GM19035 (cell line): ENCODE data around the gene ITPRIP.

ENCODE experiments used
- ATAC-seq: cut with Tn5 transposase; IDR thresholded peaks from one replicate; pipeline ENCODE4 v1.9.1; 2021; ENCODE audit not compliant: unreplicated experiment

Gene ITPRIP, protein sequence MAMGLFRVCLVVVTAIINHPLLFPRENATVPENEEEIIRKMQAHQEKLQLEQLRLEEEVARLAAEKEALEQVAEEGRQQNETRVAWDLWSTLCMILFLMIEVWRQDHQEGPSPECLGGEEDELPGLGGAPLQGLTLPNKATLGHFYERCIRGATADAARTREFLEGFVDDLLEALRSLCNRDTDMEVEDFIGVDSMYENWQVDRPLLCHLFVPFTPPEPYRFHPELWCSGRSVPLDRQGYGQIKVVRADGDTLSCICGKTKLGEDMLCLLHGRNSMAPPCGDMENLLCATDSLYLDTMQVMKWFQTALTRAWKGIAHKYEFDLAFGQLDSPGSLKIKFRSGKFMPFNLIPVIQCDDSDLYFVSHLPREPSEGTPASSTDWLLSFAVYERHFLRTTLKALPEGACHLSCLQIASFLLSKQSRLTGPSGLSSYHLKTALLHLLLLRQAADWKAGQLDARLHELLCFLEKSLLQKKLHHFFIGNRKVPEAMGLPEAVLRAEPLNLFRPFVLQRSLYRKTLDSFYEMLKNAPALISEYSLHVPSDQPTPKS

DNA sequence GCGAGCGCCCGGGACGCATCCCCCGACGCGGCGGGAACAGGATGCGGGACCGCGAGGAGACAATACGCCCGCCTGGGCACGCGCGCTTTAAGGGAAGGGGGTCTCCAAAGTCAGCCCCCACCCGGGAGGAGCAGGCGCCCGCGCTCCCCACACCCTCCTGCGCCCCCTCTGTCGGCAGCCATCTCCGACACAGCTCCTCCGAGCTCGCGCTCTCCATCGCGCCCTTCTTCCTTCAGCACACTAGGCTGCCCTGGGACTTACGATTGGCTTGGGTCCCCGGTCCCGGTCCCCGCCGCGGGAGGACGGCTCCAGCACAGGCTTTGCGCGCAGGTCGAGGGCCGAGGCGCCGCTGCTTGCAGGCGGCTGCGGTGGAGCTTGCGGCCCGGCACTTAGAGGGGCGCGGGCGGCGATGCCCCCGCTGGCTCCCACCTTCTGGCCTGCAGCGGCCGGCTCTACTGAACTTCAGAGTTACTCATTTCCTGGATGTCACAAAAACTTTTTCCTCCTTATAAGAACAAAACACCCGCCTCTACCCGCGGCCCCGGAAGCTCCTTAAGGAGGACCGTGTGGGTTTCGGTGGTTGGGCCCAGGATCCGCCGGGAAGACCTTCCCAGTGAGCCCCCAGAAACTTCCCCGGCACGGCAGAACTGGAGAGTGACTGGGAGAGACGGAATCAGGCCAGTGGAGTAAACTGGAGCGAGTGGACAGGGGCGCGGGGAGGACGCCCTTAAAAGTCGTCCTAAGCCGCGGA is at the start of gene ITPRIP:
Gene ITPRIP (minus strand): TSS at position 481 of the 751 bp plus-strand sequence. CDS start 22,414 bp downstream, outside the sequence.
- ATAC-seq = peak; percentile 70

DNA sequence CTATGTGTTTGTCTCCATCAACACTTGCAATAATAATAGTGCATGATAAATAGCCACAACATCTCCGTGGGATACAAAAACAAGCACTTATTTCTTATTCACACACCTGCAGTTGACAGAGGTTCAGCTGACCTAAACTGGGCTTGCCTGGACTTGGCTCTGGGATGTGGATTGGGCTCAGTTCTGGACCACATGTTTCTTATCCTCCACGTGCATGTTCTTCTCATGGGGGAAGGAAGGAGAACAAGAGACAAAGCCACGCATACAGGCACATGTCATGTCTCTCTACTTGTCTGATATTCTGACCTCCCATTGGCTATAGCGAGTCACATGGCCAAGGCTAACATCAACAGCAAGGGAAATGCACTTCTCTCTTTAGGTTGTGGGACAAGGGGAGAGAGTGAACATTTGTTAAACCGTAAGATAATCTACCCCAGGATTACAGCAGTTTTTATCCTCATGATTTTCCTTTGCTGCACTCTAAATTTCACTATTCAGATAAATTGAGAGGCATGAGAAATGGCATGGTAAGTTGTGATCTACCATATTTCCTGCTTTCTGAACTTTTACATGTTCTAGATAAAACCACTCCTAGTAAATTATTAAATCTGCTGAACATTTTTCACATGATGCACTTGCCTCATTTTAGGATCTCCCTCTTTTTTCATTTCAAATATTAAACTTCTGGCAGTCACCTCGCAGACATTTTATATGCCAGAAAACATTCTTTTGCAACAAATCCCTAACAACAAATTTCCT is 49.0 kb upstream of the ITPRIP start:
- ATAC-seq = peak; percentile 50

DNA sequence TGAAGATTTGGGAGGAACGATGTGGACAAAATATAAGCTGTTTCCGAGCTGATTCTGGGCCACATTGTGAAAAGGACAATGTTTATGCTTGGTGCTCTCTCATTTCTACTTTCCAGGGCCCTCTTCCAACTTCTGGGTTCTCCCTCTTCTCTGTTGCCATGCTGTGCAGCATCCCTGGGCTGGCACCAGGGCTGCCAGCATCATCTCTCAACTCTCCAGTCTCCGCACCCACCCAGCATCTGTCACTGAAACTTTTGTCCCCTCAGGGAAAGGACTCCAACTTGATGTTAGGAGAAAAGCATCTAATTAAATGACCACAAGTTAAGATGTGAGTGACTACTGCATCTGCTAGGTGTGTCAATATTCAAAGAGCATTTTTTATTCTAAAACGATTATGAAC is 42.1 kb upstream of the ITPRIP start:
- no peak for ATAC-seq

DNA sequence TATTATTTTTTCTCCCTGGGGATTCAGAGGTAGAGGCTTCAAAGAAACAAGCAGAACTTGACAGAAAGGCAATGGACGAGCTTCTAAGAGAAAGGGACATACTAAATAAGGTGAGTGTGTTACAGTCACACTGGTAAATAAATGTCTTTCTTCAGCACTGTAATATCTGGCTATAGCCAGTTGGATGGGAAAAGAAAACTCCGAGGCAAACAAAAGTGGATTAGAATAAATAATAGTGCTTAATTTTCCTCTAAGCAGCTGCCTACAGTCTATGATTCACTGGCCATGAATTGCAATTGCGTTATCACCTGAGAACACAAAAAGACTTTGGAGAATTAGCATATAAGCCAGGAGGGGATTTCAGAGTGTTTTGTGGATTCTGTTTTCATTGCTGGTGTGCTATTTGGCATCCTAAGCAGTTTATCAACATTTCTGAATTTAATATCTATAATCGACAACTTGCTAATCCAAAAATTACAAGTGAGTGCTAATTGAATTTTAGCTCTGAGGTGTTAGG is 38.6 kb upstream of the ITPRIP start:
- ATAC-seq = no peak

DNA sequence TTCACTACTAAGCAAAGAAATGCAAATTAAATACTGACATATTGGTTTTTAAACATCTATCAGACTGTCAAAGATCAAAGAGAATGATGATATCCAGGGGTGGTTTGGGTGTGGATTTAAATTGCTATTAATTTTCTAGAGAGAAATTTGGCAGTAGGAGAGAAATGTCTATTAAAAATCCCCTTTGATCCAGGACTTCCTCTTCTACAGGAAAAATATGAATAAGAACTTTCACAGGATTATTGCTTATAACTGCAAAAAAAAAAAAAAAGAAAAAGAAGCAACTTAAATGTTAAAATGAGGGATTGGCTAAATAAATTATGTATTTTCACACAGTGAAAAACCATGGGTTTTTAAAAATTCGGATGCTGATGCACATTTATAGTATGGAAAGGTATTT is 36.3 kb upstream of the ITPRIP start:
- ATAC-seq = no peak

DNA sequence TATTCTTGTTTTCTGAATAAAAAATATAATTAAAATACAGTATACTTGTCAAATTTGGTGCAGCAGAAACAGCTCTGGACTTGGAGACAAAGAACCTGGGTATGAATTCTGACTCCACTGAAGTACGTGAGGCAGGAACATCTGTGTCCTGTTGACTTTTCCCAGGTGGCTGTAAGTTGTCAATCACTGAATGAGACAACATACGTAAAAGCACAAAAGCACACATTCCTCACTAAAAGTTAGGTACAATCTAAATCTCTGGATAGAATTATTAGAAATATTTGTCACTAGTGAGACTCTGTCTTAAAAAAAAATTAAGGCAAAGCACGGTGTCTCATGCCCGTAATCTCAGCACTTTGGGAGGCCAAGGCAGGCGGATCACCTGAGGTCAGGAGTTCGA is 33.5 kb upstream of the ITPRIP start:
- no peak for ATAC-seq

DNA sequence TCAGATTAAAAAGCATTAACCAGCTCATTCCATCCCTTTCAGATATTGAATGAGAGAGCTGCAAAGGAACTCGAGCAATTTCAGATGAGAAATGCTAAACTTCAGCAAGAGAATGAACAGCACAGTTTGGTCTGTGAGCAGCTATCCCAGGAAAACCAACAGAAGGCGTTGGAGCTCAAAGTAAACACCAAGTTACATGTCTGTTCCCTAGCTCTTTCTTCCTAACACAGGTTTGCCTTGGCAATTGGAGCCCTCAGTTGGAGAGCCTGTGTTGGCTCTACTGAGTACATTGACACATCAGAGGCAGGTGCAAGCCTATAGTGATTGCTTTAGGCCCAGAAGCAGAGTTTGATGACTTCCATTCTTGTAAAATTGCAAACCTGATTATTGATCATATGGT is 30.1 kb upstream of the ITPRIP start:
- no peak for ATAC-seq

DNA sequence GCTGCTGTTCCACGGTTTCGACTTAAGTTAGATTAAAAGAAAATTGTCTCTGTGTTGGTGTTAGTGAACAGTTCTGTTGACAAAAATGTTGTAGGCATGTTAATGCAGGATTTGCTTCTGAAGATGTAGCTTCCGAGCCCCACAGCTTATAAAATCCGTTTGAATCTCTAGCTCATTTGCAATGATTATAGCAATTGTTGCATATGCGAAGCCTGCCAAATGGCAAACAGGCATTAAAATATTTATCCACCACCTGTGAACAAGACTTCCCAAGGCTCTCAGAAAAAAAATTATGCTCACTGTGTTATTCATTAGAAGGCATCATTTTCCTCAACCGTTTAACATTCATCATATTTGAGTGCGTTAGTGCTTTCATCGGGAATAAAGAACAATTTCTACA is 29.6 kb upstream of the ITPRIP start:
- no peak for ATAC-seq

DNA sequence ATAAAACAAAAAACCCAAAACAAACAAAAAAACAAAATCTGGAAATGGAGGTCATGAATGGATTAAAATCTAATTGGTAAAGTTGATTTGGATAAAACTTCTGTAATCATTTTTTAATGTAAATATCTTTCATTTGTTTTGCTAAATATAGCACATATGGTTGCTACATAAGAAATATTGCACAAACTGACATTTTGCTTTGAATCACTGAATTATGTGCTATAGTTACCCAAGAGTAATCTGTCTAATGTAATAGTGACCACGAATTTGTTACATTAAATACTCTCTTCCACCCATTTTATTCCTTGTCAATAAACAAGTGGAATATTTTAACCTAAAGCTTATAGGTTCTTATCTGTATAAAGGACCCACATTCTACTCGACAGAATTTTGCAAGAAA is 21.5 kb upstream of the ITPRIP start:
- no peak for ATAC-seq

DNA sequence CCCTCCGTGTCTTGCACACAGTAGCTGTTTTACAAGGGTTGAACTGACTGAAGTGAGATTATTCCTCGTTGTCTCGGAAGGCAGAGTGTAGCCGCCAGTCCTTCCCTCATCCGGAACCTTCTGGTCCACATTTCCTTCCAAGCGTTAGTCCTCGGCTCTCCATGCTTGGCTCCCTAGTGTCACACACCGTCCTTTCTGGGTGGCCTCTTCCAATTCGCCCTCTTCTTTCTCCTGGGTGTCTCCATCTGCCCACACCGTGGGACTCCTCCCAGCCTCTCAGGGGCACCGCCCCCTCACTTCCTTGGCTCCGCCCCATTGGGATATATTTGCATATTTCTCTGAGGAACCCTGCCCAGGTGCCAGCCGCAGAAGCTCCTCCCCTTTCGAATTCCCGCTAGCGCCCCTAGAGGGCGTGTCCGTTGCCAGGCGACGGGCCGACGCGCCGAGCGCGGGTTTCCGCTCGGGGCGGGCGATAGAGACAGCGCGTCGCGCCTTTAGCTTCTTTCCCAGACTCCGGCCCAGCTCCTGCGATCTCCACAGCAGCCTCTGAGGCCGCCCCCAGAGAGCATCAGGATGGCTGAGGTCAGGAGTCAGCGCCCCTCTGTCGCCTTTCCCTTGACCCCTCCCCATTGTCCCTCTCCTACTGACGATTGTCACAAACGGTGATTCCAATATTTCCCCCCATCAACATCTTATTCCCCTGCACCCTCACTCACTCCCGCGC is 15.2 kb upstream of the ITPRIP start, which contains the start of gene CFAP58:
Gene CFAP58 (plus strand): TSS at position 509 of the 724 bp plus-strand sequence. CDS start 65 bp downstream, at position 574.
- ATAC-seq = peak; percentile 68

DNA sequence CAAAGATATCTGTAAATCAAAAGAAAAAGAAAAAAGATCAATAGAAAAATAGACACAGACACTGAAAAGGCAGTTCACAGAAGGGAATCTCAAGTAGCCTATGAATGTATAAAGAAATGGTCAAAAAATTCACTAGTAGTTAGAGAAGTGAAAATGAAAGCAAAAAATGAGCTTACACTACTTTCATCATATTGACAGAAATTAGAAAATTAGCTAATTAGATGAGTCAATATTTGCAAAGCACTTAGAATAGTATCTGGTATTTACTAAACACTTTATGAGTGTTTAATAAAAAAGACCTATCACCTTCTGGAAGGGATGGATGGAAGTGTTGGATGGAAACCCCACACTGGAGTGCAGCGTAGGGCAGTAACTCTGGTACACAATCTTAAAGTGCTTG is 13.7 kb upstream of the ITPRIP start:
- ATAC-seq = no peak

DNA sequence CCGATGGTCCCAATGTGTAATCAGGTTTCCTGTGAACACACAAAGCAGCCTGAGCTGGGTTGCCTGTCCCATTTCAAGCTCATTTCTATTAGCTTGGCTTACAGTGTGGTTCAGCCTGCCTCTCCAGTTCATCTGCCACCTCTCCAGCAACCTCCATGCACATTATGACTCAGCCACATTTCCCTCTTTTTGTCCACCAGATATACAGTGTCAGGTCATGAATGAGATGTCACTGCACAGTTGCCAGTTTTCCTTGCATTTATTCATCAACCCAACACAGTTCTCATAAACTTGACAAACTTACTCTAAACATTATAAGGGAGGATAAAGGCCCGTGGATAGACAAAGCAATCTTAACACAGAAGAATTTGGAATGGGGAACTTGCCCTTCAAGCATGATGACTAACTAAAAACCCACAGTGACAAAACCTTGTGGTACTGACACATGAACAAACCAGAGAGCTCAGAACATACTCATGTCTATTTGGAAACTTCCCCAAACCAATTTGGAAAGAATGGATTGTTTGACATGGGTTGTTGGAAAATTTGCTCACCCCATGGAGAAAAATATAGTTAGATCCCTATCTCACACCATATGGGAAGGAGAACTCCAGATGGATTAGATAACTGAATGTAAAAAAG is 12.9 kb upstream of the ITPRIP start:
- no peak for ATAC-seq

DNA sequence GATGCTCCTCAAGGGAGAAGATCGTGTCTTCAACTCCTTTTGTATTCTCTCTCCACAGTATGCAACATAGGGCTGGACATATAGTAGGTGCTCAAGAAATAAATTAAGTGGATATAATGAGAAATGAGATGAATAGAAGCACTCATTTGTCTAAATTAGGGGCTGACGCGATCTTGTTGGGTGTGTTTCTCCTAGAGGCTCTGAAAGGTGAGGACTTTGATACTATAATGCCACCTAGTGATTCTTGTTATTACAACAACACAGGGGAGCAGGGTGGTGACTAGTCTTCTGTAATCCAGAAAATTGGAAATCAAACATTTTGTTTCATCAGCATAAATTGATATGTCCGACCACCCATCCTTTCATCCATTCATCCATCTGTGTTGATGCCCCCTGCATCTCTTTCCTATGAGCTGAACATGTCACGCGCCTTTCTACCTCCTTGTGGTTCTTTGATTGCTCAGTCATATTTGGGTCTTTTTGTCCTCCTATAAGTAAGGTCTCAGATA is 11.9 kb upstream of the ITPRIP start:
- ATAC-seq = peak; percentile 55

DNA sequence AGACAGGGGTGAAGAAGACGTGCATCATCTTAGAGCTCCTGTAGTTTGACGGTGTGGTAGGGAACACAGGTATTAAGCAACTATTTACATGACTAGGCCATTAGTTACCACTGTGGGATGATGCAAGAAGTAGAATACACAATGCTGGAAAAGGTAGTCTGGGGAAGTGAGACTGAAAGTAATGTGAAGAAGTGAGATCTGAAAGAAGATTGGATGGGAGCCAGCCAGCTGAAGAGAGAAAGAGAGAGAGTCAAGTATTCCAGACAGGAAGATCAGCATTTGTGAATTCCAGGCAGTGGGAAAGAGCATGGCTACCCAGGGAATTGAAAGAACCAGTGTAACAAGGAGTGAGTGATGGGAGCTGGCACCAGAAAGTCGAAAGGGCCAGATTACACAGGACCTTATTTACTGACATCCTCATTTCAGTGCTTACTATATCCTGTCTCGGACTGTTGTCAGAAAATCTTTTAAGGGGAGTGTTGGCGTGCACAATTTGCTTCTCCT is 11.4 kb upstream of the ITPRIP start:
- peak; percentile 41 for ATAC-seq

DNA sequence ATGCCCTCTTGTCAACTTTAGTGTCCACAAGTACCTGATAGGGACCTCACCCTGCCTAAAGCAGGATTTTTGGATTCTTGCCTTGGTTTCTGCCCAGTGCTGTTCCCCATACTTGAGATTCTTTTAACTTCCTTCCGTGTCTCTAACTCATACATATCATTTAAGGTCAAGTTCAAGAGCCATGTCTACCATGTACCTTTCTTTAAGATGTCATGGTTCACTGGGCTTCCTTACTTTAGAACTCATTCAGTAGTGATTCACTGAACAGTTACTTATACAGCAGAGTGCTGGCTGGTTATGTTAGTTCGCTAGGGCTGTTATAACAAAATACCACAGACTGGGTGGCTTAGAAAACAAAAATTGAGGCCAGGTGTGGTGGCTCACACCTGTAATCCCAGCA is 10.3 kb upstream of the ITPRIP start:
- no peak for ATAC-seq

DNA sequence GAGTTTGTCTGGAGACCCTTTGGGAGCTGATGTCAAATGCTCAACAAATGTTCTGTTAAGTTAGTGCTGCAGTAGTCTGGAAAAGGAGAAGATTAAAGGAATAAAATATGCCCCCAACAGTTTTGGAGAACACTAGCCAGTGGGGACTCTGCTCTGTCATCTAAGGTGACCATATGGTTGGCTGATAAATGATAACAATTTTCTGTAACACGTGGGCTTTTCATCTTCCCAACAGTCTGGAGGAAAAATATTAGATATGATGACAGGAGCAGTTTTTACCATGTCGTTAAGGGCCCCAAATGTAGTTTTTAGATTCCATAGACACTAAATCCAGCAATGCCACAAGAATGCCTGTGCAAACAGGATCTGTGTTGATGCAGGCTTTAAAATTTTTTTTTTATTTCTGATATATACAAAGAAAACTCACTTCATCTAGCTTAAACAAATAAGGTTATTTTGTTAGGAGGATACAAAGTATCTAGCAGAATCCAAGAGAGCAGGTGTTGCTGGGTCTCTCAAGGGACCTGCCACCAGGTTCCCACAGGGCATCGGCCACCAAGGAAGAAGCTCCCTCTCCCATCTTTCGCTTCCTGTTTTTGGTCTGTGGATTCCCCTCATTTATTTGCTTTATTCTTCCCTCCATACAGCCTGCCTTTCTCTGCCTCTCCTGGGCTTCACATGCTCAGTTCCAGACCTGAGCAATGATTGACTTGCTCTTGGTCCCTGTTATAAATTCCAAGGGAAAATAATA is 9.2 kb upstream of the ITPRIP start:
- no peak for ATAC-seq

DNA sequence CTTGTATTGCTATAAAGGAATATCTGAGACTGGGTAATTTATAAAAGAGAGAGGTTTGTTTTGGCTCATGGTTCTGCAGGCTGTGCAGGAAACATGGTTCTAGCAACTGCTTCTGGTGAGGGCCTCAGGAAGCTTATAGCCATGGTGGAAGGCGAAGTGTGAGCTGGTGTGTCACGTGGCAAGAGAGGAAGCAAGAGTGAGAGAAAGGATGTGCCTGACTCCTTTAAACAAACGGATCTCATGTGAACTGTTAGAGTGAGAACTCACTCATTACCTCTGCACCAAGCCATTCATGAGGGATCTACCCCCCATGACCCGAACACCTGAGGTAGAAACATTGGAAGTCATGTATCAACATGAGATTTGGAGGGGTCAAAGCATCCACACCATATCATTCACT is 7.7 kb upstream of the ITPRIP start:
- ATAC-seq = no peak

DNA sequence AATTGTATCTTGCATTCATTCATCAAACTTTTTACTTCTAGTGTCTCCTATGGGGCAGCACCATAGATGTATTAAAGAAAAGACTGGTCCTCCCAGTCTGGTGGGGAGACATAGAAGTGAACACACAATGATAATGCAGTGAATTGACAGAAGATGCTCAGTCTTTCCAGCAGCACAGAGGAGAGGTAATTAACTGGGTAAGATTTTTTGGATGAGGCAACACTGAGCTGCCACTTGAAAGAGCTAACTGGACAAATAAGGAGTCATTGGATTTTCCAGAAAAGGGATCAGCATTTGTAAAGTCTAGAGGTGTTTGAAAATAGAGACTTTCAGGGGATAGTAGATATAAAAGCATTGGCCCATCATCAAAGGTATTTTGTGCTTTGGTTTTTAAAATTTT is 7.2 kb upstream of the ITPRIP start:
- no peak for ATAC-seq

DNA sequence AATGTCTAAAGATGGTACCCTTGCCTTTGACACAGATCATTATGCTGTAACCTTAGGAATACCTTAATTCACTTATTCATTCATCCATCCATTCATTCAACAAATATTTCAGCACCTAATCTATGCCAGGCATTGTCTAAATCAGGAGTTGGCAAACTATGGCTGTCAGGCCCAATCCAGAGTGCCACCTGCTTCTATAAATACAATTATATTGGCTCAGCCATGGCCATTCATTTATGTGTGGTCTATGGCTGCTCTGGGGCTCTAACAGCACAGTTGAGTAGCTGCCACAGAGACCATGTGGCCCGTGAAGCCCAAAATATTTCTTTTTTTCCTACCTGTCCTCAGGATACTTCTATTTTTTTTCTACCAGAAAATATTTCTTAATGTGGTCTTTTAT is 6.0 kb upstream of the ITPRIP start:
- ATAC-seq = no peak
